Dedifferentiated amniotic fluid mesenchymal stem cell (primary cell): ENCODE results near the gene PTGIR.

ENCODE experiments used
- DNase-seq: peaks from one replicate; pipeline ENCODE4 v3.0.0-alpha.2; 2016; ENCODE audit errors: extremely low spot score

PTGIR gene

DNA sequence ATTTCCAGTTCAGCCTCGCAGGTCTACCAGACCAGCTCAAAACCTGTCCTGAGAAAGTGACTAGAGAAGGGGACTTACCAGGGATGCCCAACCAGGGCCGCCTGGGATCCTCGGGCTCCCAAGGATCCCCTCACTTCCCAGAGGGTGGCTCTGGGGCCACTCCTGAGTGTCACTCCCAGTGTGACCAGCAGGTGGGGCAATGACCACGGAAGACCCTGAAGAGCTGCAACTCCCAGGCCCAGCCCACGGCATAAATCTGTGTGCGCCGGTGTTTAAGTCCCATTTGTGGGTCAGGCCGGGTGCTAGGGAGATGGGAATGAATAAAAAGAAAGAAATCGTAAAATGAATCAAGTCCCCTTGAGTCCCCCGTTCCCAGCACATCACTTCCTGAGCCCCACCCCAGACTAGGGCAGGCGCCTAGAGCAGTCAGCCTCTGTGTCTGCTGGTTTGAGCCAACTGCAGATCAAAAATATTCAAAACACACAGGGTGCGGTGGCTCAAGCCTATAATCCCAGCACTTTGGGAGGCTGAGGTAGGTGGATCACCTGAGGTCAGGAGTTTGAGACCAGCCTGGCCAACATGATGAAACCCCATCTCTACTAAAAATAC, 10.7 kb downstream of the PTGIR start:
- DNase-seq = peak; percentile 68

DNA sequence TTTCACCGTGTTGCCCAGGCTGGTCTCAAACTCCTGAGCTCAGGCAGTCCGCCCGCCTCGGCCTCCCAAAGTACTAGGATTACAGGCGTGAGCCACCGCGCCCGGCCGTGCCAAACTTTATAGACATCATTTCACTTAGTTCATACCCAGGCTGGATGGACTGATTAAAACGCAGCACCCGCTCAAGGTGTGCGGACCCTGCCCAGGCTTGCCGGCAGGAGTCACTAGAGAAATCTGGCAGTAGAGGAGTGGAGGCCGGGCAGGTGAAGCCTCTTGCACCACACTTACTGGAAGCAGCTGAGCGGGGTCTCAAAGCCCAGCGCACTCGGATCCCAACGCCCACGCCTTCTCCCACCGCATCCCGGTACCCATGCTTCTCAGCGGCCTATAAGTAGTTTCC, 11.4 kb downstream of the PTGIR start:
- DNase-seq = no peak

DNA sequence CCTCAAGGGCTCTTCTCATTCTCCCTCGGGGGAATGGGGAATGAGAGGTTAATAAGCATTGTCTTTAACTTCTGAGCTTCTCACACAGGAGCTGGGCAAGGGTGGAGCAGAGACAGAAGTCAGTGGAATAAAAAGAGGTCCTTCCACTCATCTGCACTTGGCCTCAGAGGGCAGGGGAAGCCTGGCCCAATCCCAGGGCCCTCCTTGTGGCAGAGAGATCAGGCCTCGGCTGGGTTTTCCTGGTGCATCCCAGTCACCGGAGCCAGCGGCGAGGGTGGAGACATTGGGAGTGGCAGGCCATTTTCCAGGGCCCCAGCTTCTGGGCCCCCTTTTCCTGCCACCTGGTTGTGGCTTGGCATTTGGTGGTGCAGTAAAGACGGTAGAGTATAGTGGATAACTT, 13.1 kb downstream of the PTGIR start:
- DNase-seq = no peak

DNA sequence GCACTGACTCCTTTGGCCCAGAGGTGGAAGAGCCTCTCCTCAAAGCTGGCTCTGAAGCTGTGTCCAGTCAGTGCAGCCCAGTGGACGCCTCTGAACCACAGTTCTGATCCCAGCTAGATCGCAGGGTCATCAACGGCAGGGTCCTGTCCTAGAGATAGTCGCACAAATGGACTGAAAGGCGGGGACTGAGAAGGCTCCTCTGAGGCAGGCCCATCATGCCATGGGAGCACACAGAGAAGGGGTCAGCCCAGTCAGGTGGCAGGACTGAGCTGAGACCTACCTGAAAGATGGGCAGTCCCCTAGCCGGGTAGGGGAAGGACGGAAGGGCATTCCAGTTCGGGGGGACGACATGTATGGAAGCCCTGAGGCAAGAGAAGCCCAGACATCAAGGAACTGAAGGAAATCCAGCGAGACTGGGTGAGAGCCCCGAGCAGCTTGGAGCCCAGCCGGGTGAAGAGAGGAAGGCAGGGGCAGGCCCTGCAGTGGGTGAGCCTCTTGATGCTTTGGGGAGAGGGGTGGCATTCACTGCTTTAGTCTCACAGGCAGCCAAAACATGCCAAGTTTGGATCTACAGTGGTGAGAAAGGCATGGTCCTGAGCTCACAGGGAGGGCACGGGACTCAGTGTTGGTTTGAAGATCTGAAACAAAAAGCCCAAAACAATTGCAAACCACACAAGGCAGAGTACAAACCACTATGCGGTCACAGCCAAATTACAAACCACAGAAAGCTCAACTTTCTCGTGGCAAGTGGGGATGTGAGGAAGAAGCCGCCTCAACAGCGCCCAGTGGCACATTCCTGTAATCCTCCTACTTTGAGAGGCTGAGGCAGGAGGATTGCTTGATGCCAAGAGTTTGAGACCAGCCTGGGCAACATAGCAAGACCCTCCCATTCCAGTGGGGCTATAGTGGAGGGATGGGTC, 13.8 kb downstream of the PTGIR start:
- DNase-seq = no peak

DNA sequence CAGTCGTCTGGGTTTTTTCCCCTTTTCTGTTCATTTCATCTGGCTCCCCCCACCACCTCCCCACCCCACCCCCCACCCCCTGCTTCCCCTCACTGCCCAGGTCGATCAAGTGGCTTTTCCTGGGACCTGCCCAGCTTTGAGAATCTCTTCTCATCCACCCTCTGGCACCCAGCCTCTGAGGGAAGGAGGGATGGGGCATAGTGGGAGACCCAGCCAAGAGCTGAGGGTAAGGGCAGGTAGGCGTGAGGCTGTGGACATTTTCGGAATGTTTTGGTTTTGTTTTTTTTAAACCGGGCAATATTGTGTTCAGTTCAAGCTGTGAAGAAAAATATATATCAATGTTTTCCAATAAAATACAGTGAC, 14.5 kb downstream of the PTGIR start:
- DNase-seq = no peak

DNA sequence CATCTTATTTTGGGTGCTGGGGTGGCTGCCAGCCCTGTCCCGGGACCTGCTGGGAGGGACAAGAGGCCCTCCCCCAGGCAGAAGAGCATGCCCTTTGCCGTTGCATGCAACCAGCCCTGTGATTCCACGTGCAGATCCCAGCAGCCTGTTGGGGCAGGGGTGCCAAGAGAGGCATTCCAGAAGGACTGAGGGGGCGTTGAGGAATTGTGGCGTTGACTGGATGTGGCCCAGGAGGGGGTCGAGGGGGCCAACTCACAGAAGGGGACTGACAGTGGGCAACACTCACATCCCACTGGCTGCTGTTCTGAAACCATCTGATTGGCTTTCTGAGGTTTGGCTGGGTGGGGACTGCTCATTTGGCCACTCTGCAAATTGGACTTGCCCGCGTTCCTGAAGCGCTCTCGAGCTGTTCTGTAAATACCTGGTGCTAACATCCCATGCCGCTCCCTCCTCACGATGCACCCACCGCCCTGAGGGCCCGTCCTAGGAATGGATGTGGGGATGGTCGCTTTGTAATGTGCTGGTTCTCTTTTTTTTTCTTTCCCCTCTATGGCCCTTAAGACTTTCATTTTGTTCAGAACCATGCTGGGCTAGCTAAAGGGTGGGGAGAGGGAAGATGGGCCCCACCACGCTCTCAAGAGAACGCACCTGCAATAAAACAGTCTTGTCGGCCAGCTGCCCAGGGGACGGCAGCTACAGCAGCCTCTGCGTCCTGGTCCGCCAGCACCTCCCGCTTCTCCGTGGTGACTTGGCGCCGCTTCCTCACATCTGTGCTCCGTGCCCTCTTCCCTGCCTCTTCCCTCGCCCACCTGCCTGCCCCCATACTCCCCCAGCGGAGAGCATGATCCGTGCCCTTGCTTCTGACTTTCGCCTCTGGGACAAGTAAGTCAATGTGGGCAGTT, 15.1 kb downstream of the PTGIR start:
- no peak for DNase-seq

DNA sequence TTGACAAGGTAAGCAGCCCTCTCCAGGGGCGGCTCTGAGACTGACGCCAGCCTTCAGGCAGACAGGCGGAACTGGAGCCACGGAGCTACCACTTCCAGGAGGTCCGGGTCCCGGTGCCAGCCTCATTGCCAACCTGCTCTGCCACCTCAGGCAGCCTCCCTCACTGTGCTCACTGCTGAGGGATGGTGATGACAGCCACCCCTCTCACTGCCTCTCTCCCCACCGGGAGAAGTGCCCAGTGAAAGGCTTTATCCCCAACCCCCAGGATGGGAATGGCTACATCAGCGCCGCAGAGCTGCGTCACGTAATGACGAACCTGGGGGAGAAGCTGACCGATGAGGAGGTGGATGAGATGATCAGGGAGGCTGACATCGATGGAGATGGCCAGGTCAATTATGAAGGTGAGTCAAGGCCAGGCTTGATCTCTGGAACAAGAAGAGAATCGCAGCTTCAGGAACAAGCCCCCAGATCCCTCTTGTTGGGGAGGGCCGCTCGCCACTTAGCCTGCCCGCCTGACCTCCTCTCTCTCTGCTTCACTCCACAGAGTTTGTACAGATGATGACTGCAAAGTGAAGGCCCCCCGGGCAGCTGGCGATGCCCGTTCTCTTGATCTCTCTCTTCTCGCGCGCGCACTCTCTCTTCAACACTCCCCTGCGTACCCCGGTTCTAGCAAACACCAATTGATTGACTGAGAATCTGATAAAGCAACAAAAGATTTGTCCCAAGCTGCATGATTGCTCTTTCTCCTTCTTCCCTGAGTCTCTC, 16.1 kb downstream of the PTGIR start:
- DNase-seq = no peak

DNA sequence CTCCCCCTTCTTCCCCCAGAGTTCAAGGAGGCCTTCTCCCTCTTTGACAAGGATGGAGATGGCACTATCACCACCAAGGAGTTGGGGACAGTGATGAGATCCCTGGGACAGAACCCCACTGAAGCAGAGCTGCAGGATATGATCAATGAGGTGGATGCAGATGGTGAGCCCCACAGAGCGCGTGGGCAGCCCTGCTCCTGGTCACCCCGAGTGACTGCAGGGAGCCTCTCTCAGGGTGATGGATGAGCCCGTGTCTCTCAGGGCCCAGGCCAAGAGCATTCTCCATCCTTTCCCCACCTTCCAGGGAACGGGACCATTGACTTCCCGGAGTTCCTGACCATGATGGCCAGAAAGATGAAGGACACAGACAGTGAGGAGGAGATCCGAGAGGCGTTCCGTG, 16.7 kb downstream of the PTGIR start:
- DNase-seq = no peak

DNA sequence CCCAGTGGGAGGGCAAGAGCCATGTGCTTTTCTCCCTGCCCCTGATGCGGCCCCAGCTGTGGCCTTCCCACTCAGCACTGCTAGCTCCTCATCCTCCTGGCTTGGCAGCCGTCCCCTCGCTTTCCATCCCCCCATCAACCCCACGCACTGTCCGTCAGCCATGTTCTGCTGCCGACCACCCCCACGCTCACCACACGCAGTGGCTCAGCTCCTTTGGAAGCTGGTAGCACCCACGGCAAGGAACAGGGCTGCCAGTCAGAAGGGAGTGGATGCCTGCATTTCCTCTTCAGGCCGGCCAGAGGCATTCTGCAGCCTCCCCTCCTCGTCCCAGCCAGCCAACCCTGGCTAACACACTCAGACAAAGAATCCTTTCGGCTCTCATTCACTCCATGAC, 17.4 kb downstream of the PTGIR start:
- DNase-seq = no peak

DNA sequence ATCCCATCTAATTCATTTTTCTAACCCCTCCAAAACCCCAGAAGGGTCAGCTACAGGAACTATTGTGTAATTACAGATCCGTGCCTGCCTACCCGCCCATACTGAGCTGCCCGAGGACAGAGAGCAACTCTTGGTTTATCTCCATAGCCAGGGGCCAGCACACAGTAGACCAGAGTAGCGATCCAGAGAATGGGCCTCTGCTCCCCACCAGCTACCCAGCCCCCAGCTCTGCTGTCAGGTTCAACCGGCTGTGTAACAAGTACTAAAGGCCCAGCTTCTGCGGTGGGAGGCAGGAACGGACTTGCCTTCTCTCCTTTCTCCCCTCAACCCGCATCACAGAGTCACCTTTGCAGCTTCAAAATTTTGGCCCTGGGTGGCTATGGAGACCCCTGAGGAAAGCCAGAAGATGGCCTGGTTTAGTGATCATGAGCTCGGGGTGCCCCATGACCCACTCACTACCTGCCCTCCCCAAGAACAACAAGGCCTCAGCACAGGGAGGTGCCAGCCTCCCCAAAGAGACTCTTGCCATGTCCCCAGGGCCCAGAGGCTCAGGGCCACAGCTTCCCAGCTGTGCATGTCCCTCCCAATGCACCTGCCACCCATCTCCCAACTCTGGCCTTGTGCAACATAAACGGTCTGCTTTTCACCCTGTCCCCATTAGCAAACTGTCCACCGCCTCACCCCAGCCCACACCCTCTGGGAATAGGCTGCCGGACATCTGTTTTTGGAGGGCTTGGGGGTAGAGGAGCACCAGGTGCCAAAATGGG, 18.0 kb downstream of the PTGIR start:
- no peak for DNase-seq

DNA sequence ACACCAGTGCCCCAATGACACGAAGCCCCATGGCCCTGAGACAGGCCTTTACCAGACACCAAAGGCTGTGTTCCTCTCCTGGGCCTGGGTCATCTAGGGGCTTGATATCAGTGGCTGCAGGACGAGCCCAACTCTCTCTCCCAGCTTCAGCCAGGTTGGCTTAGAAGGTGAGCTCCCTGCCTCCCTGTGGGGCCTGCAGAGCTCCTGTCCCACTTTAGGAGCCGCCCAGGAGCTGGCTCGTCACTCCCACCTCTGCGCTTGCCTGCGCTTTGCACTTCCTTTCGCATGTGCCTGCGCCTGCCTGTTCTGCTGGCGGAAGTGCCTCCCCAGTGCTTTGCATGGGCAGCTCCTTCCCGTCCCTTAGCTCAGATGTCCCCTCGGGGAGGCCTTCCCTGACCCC, 18.9 kb downstream of the PTGIR start:
- no peak for DNase-seq

DNA sequence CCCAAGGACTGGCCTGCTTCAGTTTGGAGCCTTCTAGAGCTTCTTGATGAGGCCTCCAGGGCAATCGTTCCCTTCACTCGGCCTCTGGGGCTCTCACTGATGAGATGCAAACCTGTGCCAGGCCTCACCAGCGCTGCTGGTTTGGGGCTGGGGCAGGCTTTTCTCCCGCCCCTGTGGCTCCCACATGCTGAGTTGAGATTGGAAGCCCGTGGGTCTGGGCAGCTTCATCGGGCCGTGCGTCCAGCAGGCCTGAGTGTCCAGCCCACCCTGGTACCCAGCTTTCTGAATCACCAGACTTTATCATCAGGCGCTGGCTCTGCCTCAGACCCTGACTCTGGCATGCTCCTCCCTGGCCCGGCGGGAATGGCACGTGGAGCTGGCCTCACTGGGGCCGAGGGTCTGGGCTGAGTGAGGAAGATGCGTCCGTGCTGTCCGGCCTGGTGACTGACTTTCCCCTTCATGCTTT, 19.5 kb downstream of the PTGIR start:
- DNase-seq = no peak

DNA sequence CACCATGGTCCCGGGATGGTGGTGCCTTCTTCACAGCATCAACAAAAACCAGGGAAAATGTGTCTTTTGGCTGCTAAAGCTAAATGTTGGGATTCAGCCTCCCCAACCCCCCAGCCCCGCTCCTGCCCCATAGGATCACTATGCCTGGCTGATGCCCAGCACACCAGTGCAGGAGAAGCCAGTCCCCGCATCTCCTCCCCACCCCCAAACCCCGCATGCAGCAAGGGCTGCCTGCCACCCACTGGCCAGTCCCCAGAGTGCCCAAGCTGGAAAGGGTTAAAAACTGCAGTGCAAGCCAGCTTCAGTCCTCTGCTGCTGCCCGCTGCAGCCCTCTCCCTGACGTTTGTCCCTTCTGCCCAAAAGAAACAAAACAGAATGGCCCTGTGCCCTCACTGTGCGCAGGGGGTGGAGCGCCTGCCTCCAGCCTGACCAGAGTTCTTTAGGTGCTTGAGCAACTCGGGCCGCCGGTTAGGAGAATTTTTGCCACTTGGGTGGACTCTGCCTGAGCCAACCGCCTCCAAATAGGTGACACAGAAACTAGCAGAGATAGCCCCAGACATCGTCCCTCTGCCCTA, 20.0 kb downstream of the PTGIR start:
- no peak for DNase-seq

DNA sequence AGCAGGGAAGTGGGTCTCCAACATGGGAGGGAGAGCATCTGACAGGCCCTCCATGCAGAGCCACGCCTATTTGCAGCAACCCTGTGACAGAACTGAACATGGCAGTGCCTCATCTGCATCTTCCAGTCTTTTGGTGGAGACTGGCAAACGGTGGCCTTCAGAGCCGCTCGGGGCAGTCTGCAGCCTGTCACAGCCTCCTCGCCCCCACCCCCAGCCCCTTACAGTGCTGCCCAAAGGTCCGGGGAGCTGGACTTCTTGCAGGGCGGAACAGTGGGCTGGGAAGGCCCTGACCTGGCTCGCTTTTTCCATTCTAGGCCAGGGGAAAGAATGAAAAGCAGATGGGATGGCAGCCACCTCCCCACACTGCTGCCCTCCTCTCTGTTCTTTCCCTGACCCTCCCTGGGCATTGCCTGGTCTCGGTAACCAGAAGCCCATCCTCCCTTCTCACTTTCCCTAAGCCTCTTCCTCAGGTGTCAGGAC, 21.1 kb downstream of the PTGIR start:
- no peak for DNase-seq

DNA sequence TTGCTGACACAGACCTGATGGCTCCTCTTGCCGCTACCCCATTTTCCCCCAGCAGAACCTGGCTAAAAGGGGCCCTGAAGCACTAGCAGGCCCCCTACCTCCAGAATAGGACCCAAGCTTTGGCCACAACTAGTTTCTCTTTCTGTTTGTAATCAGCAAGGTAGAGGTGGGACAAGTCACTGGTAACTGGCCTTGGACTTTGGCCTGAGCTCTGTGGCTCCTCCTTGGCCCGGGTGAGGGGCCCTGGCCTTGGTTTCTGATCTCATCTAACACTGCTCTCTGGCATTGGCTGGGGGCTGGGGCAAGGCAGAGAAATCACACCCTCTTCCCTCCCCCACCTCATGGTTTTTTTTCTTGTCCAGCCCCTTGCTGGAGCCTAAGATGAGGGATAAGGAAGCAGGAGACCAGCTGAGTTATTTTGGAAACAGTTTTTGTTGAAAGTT, 21.7 kb downstream of the PTGIR start:
- DNase-seq = no peak

DNA sequence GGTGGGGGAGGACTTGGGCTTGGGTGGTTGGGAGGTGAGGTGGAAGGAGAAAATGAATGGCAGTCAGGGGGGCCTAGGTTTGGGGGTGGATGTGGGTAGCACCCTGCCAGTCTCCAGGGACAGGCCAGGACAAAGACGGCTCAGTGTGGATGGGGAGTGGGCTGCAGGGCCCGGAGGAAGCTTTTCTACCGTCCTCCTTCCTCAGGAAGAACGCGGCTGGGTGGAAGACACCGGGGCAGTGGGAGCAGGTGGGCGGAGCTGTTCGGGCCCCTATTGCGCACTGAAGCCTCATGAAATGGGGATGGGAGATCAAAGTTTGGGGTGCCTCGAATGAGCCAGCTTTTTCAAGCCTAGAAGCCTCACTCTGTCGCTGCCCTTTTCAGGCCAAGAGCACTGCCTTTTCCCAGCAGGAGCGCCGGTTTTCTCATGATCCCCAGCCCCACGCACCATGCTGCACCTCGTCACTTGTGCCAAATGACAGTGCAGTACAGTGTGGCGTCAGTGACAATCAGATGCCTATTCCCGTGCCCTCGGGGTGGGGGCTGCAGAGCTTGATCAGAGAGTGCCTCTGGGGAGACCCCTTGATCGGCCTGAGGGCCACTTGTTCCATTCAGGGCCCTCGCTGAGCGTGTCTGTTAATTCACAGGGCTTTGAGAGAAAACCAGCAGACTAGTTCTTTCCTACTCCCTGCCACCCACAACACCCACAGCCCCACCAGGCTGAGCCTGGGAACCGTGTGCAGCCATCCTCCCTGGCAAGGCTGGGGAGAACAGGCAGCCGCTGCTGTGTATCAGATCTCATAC, 22.3 kb downstream of the PTGIR start:
- DNase-seq = no peak

DNA sequence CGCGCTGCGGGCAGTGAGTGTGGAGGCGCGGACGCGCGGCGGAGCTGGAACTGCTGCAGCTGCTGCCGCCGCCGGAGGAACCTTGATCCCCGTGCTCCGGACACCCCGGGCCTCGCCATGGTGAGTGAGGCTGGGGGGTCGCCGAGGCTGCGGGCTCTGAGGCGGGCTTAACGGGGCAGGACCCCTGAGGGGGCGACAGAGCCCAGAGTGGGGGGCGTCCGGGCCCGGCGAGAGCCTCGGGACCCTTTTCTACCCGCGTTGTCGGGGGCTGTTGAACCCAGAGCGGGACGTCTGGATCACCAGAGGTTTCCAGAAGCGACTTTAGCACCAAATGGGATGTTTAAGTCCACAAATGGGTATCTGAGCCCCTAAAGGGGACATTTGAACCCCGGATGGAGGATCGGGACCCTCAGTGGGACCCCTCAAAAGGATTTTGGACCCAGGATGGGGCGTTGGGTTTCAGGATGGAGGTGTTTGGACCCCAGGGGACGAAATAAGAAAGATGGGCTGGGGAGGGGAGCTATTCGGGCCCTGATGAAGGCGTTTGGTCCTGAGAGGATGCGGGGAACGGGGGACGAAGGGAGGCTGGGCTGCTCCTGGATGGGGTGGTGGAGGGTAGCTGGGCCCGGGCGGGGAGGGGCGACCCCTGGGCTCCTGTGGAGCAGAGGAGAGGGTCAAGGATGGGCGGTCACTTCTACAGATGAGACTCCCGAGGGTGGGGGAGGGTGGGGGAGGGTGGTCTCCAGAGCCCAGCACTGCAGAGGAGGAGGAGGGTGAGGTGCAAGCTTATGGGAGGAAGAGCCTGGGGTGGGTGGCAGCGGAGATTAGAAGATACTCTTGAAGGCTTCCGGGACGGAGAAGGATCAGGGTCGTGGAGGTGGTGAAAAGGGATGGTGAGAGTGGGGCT, 23.3 kb downstream of the PTGIR start, which contains the start of gene CALM3:
Gene CALM3 (plus strand): TSS at position 13 of the 907 bp plus-strand sequence. CDS start 105 bp downstream, at position 118.
- DNase-seq = no peak
